Measurements from ENCODE around the gene CDH4.

DNA sequence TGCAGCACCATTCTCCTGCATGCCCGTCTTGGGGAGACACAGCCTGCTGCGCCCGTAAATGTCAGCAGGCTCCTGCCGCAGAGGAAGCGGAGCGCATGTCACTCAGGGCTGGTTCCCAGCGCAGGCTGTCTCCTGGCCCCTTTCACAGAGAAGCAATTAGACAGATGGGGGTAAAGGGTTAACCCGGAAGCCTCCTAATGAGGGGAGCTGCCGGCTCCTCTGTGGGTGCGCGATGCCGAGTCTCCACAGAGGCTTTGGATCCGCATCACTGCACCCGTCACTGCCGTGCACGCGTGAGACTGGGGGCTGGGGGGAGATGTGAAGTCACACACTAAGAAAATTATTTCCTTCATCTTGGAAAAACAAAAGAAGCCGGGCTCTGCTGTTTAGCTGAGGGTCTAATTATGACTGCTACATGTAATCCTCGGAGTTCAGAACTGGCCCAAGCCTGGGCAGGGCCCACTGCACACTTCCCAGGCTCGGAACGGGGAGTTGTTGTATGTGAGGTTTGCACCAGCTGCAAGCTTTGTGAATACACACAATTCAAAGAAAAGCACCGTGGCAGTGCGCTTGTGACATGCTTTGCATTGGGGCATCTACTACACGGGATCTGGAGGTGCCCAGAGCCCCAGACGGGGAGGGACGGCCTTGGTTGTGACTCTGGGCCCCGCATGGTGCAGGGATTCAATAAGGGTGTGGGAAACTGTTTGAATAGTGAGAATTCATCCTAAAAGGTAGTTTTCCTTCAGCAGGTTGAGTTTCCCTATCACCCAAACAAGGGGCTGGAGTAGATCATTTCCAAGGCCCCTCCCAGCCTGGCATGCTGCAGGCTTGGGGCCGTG is 482.1 kb downstream of the CDH4 start:
- TF ChIP-seq, protein P1, sequence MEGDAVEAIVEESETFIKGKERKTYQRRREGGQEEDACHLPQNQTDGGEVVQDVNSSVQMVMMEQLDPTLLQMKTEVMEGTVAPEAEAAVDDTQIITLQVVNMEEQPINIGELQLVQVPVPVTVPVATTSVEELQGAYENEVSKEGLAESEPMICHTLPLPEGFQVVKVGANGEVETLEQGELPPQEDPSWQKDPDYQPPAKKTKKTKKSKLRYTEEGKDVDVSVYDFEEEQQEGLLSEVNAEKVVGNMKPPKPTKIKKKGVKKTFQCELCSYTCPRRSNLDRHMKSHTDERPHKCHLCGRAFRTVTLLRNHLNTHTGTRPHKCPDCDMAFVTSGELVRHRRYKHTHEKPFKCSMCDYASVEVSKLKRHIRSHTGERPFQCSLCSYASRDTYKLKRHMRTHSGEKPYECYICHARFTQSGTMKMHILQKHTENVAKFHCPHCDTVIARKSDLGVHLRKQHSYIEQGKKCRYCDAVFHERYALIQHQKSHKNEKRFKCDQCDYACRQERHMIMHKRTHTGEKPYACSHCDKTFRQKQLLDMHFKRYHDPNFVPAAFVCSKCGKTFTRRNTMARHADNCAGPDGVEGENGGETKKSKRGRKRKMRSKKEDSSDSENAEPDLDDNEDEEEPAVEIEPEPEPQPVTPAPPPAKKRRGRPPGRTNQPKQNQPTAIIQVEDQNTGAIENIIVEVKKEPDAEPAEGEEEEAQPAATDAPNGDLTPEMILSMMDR (IDR thresholded peaks at IDR 0.05): no peak
- no peak for TF ChIP-seq POLR2AphosphoS5 (IDR thresholded peaks at IDR 0.05)
